ENCODE data around the gene NPHS1. TPM values are rescaled to one million over a fixed set of nuclear protein-coding genes. Genes with fewer than 3 reads are reported as not detected.

Gene NPHS1
- total and polyA plus RNA-seq, 4 donors, result under 0.01 TPM; not detected in 3

DNA sequence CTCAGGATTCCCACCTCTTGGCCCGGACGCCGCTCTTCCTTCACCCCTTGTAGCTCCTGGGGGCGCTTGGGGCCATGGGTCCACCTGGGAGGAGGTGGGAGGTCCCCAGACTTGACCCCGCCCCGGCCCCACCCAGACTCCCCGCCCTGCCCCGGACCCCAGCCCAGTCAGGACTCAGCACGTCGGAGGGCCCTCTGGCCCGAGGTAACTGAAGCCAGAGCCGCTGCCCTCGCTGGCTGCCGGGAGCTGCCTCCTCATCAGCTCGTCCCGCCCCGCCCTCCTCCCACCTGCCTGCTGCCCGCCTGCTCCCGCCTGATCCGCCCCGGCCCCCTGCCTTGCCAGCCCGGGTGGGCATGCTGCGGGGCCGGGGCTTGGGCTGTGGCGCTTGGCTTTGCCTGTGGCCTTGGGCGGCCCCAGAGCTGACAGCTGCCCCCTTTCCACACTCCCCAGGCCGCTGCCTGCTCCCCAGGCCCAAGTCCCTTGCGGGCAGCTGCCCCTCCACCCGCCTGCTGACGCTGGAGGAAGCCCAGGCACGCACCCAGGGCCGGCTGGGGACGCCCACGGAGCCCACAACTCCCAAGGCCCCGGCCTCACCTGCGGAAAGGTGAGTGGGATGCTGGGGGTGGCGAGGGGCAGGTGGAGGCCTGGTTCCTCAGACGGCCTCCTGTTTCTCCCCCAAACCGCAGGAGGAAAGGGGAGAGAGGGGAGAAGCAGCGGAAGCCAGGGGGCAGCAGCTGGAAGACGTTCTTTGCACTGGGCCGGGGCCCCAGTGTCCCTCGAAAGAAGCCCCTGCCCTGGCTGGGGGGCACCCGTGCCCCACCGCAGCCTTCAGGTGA, 67.6 kb downstream of the NPHS1 start (continued):
- TF ChIP-seq, protein P1, sequence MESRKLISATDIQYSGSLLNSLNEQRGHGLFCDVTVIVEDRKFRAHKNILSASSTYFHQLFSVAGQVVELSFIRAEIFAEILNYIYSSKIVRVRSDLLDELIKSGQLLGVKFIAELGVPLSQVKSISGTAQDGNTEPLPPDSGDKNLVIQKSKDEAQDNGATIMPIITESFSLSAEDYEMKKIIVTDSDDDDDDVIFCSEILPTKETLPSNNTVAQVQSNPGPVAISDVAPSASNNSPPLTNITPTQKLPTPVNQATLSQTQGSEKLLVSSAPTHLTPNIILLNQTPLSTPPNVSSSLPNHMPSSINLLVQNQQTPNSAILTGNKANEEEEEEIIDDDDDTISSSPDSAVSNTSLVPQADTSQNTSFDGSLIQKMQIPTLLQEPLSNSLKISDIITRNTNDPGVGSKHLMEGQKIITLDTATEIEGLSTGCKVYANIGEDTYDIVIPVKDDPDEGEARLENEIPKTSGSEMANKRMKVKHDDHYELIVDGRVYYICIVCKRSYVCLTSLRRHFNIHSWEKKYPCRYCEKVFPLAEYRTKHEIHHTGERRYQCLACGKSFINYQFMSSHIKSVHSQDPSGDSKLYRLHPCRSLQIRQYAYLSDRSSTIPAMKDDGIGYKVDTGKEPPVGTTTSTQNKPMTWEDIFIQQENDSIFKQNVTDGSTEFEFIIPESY (IDR thresholded peaks at IDR 0.05), result no peak
- TF ChIP-seq NR2F2 (IDR thresholded peaks at IDR 0.05), result no peak
- no peak for TF ChIP-seq RAD21 (IDR thresholded peaks at IDR 0.05)
- TF ChIP-seq, protein P2, sequence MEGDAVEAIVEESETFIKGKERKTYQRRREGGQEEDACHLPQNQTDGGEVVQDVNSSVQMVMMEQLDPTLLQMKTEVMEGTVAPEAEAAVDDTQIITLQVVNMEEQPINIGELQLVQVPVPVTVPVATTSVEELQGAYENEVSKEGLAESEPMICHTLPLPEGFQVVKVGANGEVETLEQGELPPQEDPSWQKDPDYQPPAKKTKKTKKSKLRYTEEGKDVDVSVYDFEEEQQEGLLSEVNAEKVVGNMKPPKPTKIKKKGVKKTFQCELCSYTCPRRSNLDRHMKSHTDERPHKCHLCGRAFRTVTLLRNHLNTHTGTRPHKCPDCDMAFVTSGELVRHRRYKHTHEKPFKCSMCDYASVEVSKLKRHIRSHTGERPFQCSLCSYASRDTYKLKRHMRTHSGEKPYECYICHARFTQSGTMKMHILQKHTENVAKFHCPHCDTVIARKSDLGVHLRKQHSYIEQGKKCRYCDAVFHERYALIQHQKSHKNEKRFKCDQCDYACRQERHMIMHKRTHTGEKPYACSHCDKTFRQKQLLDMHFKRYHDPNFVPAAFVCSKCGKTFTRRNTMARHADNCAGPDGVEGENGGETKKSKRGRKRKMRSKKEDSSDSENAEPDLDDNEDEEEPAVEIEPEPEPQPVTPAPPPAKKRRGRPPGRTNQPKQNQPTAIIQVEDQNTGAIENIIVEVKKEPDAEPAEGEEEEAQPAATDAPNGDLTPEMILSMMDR (IDR thresholded peaks at IDR 0.05; ENCODE audit: low read depth, low read length, missing input control), result no peak

GRCh38 chr19:35783469-35784434, 68.6 kb downstream of the NPHS1 start:
- Histone ChIP-seq H3K9me3 (ENCODE audit: control insufficient read depth in 4 of 4, low read length in 3 of 4) (no peaks in the 10 kb centered on the region), H3K27ac (ENCODE audit: low read depth in 1 of 2, low read length in 2 of 2) (no peak overlapping the region), H3K9ac (ENCODE audit: low read depth in 1 of 2, low read length in 2 of 2) (no peak overlapping the region), H3K4me1 (ENCODE audit: control insufficient read depth in 4 of 4, insufficient read depth in 4 of 4, low read length in 3 of 4) (no peaks in the 10 kb centered on the region), H3K36me3 (ENCODE audit: control insufficient read depth in 4 of 4, insufficient read depth in 3 of 4, low read depth in 1 of 4, low read length in 3 of 4) (peaks cover 0 to 1% (median 0%) of the 10 kb centered on the region in 4 donors), H3K4me3 (ENCODE audit: low read depth in 1 of 3, low read length in 3 of 3) (no peak overlapping the region), H3K27me3 (ENCODE audit: control insufficient read depth in 4 of 4, insufficient read depth in 4 of 4, low read length in 3 of 4) (no peaks in the 10 kb centered on the region)
- DNase-seq (ENCODE audit: low spot score), result no peak
- TF ChIP-seq, protein P1 (IDR thresholded peaks at IDR 0.05), result no peak
- no peak for TF ChIP-seq FOXA1 (IDR thresholded peaks at IDR 0.05)
- no peak for TF ChIP-seq EGR1 (IDR thresholded peaks at IDR 0.05; ENCODE audit: low read depth in 2 of 2)
- peak; percentile 16 to 20 for TF ChIP-seq HNF4A (conservative IDR thresholded peaks at IDR 0.05)
- 83% methylated on average over 28 of the region's 28 CpGs for WGBS

- peaks cover 0 to 1% (median 0%) of the 10 kb centered on the region in 4 donors for H3K36me3 ChIP-seq (ENCODE audit: control insufficient read depth in 4 of 4, insufficient read depth in 3 of 4, low read depth in 1 of 4, low read length in 3 of 4)
- H3K4me1 ChIP-seq (ENCODE audit: control insufficient read depth in 4 of 4, insufficient read depth in 4 of 4, low read length in 3 of 4), result no peaks in the 10 kb centered on the region
- H3K9me3 ChIP-seq (ENCODE audit: control insufficient read depth in 4 of 4, low read length in 3 of 4), result no peaks in the 10 kb centered on the region
- TF ChIP-seq JUND (IDR thresholded peaks at IDR 0.05), result no peak
- TF ChIP-seq TAF1 (conservative IDR thresholded peaks at IDR 0.05), result no peak
- TF ChIP-seq NR2F2 (IDR thresholded peaks at IDR 0.05), result no peak
- no peak for TF ChIP-seq RXRA (IDR thresholded peaks at IDR 0.05)
- TF ChIP-seq, protein P1 (IDR thresholded peaks at IDR 0.05), result no peak
- TF ChIP-seq, protein P3, sequence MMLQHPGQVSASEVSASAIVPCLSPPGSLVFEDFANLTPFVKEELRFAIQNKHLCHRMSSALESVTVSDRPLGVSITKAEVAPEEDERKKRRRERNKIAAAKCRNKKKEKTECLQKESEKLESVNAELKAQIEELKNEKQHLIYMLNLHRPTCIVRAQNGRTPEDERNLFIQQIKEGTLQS (IDR thresholded peaks at IDR 0.05), result no peak
- no peak overlapping the region for H3K27ac ChIP-seq (ENCODE audit: low read depth in 1 of 2, low read length in 2 of 2)
- 96% methylated on average over 12 of the region's 12 CpGs for WGBS
- no peak overlapping the region for H3K4me3 ChIP-seq (ENCODE audit: low read depth in 1 of 3, low read length in 3 of 3)
- H3K27me3 ChIP-seq (ENCODE audit: control insufficient read depth in 4 of 4, insufficient read depth in 4 of 4, low read length in 3 of 4), result no peaks in the 10 kb centered on the region
- no peak for DNase-seq (ENCODE audit: low spot score)
- no peak overlapping the region for H3K9ac ChIP-seq (ENCODE audit: low read depth in 1 of 2, low read length in 2 of 2)
Measured at GRCh38 chr19:35782589-35782988, 69.7 kb downstream of the NPHS1 start.

Measured in liver (tissue), 9 donors.